ENCODE data around the gene NUBPL.
"Not testable (repeated sequence)": the region's sequence is repeated elsewhere in the genome, so short reads cannot be mapped to it uniquely, and the experiment has no call there.

The NUBPL gene

GRCh38 chr14:31877255-31877798 is 316.1 kb downstream of the NUBPL start:
- Mint-ChIP-seq H3K27me3 (no peaks in the 10 kb centered on the region), H3K4me1 (no peaks in the 10 kb centered on the region), H3K4me3 (no peak overlapping the region), H3K9me3 (peaks cover 0 to 15% of the 10 kb centered on the region in 2 donors), H3K27ac (no peak overlapping the region)
- no peak for DNase-seq
- ATAC-seq: no peak

- H3K27ac Mint-ChIP-seq: no peak overlapping the region
- no peak for DNase-seq
- H3K4me1 Mint-ChIP-seq: no peaks in the 10 kb centered on the region
Measured at GRCh38 chr14:31879661-31880348, 318.6 kb downstream of the NUBPL start.

DNA sequence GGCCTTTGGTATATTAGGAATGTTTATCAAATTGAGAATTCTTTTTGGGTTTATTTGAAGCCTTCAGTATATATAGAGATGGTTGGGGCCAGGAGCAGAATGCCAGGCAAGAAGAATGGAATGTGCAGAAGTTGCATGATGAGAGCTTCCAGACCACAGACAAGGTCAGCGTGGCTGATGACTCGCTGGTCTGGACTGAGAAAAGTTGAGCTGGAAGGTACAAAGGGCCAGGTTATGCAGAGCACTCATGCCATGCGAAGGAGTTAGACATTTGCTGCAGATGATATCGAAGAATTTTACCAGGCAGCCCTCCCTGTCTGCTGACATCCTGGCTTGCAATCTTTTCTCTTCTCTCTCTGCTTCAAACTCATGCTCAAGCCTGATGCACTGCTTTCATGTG is 319.7 kb downstream of the NUBPL start:
- no peak for ATAC-seq
- H3K27ac Mint-ChIP-seq: no peak overlapping the region
- no peak overlapping the region for H3K4me3 Mint-ChIP-seq
- no peak for DNase-seq
- H3K4me1 Mint-ChIP-seq: no peaks in the 10 kb centered on the region
- no peaks in the 10 kb centered on the region for H3K9me3 Mint-ChIP-seq
- no peaks in the 10 kb centered on the region for H3K27me3 Mint-ChIP-seq

More at GRCh38 chr14:31879661-31880348, 318.6 kb downstream of the NUBPL start:
- Mint-ChIP-seq H3K4me3 (no peak overlapping the region), H3K27me3 (no peaks in the 10 kb centered on the region), H3K9me3 (peaks cover 0 to 8% of the 10 kb centered on the region in 2 donors)
- ATAC-seq: no peak

DNA sequence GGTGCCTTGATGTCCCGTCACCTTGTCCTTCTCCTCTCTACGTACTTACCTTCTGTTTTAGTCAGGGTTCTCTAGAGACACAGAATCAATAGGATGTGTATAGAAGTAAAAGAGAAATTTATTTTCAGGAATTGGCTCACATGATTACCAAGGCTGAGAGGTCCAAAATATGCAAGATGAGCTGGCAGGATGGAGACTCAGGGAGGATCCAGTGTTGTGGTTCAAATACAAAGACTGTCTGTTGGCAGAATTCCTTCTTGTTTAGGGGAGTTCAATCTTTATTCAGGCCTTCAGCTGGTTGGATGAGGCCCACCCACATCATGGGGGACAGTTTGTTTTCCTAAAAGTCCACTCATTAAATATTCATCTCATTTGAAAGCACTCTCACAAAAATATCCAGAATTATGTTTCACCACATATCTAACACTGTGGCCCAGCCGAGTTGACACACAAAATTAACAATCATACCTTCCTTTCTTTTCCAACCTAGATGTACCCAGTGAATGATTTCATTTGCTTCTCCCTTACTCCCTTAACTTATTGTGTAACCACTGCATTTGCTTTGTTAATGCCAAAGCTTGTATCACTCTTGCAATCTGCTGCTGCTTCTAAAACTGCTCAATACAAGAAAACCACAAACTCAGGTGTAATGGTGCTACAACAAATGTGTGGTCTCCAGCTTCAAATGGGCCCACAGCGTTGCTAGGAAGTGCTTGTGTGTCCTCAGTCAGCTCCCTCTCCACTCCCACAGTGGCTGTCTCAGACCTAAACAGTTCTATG is 320.5 kb downstream of the NUBPL start:
- H3K27me3 Mint-ChIP-seq: no peaks in the 10 kb centered on the region
- H3K4me1 Mint-ChIP-seq: no peaks in the 10 kb centered on the region
- ATAC-seq (no peak), DNase-seq (no peak)
- no peaks in the 10 kb centered on the region for H3K9me3 Mint-ChIP-seq
- H3K4me3 Mint-ChIP-seq: no peak overlapping the region
- H3K27ac Mint-ChIP-seq: no peak overlapping the region

DNA sequence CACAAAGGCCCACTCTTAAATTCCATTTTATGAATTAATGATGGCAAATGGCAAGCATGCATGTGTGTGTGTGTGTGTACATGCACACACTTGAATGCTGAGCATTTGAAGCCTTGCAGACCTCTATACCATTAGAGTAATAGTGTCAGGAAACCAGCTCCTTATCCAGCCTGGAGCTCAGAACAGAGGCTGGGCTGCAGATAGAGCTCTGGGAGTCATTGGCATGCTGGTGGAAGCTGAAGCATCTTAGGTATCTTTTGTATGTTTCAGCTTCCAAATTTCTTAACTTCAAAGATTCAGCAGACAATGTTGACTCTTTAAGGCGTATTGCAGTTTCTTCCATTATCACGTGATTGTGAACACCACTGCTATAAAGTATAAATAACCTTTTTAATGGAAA is 323.0 kb downstream of the NUBPL start:
- DNase-seq: no peak
- Mint-ChIP-seq H3K27ac (no peak overlapping the region), H3K27me3 (peaks cover 11% of the 10 kb centered on the region), H3K9me3 (no peaks in the 10 kb centered on the region), H3K4me3 (no peak overlapping the region), H3K4me1 (no peaks in the 10 kb centered on the region)
- ATAC-seq: no peak

GRCh38 chr14:31884776-31885379 is 323.7 kb downstream of the NUBPL start:
- Mint-ChIP-seq H3K4me1 (no peaks in the 10 kb centered on the region), H3K27ac (peak overlapping the region in 1 of 2 donors; percentile 61), H3K4me3 (no peak overlapping the region), H3K9me3 (no peaks in the 10 kb centered on the region), H3K27me3 (peaks cover 11% of the 10 kb centered on the region)
- no peak for DNase-seq
- no peak for ATAC-seq

GRCh38 chr14:31886156-31886835 is 325.1 kb downstream of the NUBPL start:
- H3K27ac Mint-ChIP-seq: no peak overlapping the region

GRCh38 chr14:31887929-31888580 is 326.9 kb downstream of the NUBPL start:
- no peak for ATAC-seq
- no peak for DNase-seq
- no peaks in the 10 kb centered on the region for H3K4me1 Mint-ChIP-seq
- H3K27me3 Mint-ChIP-seq: peaks cover 22% of the 10 kb centered on the region
- H3K9me3 Mint-ChIP-seq: no peaks in the 10 kb centered on the region
- no peak overlapping the region for H3K4me3 Mint-ChIP-seq
- peak overlapping the region in 1 of 2 donors; percentile 31 for H3K27ac Mint-ChIP-seq

More at GRCh38 chr14:31886156-31886835, 325.1 kb downstream of the NUBPL start:
- Mint-ChIP-seq H3K4me3 (no peak overlapping the region), H3K4me1 (no peaks in the 10 kb centered on the region), H3K9me3 (no peaks in the 10 kb centered on the region), H3K27me3 (peaks cover 11% of the 10 kb centered on the region)
- DNase-seq (no peak), ATAC-seq (no peak)

DNA sequence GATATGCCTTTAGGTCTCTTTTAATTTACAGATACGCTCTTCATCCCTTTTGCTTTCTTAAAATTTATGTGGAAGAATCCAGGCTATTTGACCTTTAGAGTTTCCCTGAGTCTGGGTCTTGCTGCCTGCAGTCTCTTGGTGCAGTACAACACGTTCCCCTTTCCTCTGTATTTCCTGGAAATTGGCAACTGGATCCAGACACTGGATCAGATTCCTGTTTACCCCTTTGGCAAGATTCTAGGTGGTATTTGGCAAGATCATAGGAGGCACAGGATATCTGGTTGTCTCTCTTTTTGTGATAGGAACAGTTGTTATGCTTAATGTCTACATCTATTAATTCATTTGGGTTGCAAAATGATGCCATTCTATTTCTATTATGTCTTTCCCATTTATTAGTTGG is 328.1 kb downstream of the NUBPL start:
- ATAC-seq: no peak
- peak overlapping the region in 1 of 2 donors; percentile 3 for H3K27ac Mint-ChIP-seq
- peaks cover 26% of the 10 kb centered on the region for H3K27me3 Mint-ChIP-seq
- no peak for DNase-seq
- H3K4me3 Mint-ChIP-seq: no peak overlapping the region
- H3K9me3 Mint-ChIP-seq: no peaks in the 10 kb centered on the region
- H3K4me1 Mint-ChIP-seq: no peaks in the 10 kb centered on the region

- peaks cover 35% of the 10 kb centered on the region for H3K27me3 Mint-ChIP-seq
- ATAC-seq, H3K4me1 Mint-ChIP-seq, H3K27ac Mint-ChIP-seq, H3K4me3 Mint-ChIP-seq, H3K9me3 Mint-ChIP-seq, DNase-seq: not testable (repeated sequence)
Measured at GRCh38 chr14:31890202-31890601, 329.0 kb downstream of the NUBPL start.

- Mint-ChIP-seq H3K27ac (no peak overlapping the region), H3K4me1 (no peaks in the 10 kb centered on the region), H3K4me3 (no peak overlapping the region), H3K9me3 (no peaks in the 10 kb centered on the region), H3K27me3 (peaks cover 36% of the 10 kb centered on the region)
- no peak for DNase-seq
- no peak for ATAC-seq
Measured at GRCh38 chr14:31893221-31893757, 332.1 kb downstream of the NUBPL start.

- Mint-ChIP-seq H3K4me3 (no peak overlapping the region), H3K9me3 (no peaks in the 10 kb centered on the region), H3K4me1 (no peaks in the 10 kb centered on the region), H3K27ac (peak overlapping the region in 1 of 2 donors; percentile 8), H3K27me3 (peaks cover 36% of the 10 kb centered on the region)
- no peak for DNase-seq
- ATAC-seq: no peak
Measured at GRCh38 chr14:31894351-31894750, 333.1 kb downstream of the NUBPL start.

DNA sequence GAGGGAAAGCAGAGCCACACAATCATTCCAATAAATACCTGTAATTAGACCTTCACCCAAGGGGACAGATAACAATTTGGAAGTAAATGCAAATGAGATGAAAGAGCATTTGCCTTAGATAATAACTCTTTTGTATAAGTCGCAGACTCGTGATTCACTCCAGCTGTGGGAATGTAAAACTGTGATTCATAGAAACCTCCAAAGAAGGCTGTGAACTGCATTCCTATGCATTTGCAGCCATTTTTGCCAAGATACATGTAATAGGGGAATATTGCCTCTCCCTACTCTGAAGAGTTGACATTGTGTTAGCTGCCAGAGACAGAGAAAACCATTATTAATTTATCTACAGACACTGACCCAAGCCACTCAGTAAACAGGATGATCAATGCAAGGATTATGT is 334.0 kb downstream of the NUBPL start:
- H3K4me1 Mint-ChIP-seq: no peaks in the 10 kb centered on the region
- DNase-seq (no peak), ATAC-seq (no peak)
- no peak overlapping the region for H3K27ac Mint-ChIP-seq
- no peaks in the 10 kb centered on the region for H3K9me3 Mint-ChIP-seq
- peaks cover 36% of the 10 kb centered on the region for H3K27me3 Mint-ChIP-seq
- no peak overlapping the region for H3K4me3 Mint-ChIP-seq

- DNase-seq (no peak), ATAC-seq (no peak)
- no peaks in the 10 kb centered on the region for H3K9me3 Mint-ChIP-seq
Measured at GRCh38 chr14:31895646-31896045, 334.4 kb downstream of the NUBPL start.

More at GRCh38 chr14:31895646-31896045, 334.4 kb downstream of the NUBPL start:
- H3K4me1 Mint-ChIP-seq: no peaks in the 10 kb centered on the region
- H3K27me3 Mint-ChIP-seq: peaks cover 36% of the 10 kb centered on the region
- no peak overlapping the region for H3K4me3 Mint-ChIP-seq
- no peak overlapping the region for H3K27ac Mint-ChIP-seq

All from stimulated activated naive CD8-positive, alpha-beta T cell treated with anti-CD3 and anti-CD28 coated beads, Interleukin-15, amount 100 ng/mL, for 72 hours (primary cell).